NCI-H2107 treated with DMSO at 0.1 percent for 48 hours (cell line): ENCODE measurements around the gene PRSS2.
"Not testable (repeated sequence)": the region's sequence is repeated elsewhere in the genome, so short reads cannot be mapped to it uniquely, and the experiment has no call there.

Source experiments
- DNase-seq: peaks from one replicate; lab custom pipeline; 2025; ENCODE audit not compliant: unreplicated experiment; lab: John Stamatoyannopoulos, UW

The PRSS2 gene

DNA sequence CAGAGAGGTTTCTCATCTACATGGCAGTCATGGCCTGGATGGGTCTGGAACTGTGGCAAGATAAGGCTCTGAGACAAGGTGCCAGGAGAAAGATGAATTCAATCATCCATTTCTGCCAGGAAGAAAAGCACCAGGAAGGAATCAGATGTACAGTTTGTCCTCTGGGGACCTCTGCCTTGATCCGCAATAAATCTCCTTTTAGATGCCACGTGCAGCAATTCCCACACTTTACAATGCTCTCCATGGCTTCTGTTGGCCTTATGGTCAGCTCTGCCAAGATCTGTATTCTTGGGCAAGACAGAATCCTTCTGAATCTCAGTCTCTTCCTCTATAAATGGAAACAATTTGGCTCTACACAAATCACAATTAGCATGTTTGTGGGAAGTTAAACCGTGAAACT is 12.5 kb upstream of the PRSS2 start:
- not testable (repeated sequence) for DNase-seq

DNA sequence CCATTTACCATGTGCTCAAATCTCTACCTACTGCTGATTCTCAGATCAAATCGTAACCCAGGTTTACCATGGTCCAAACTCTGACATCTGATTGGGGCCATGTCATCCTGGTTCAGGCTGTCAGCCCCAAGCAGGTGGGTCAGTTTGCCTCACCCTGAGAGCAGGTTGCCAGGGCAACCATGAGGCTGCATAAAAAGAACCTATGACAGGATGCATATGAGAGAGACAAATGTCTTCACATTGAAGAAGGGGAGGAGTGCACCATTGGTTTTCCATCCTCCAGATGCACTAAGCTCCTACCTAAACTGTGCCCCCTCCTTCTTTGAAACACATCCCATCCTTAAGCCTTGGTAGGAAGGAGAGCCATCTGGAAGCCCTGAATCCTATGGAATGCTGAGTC is 11.3 kb upstream of the PRSS2 start:
- no peak for DNase-seq

DNA sequence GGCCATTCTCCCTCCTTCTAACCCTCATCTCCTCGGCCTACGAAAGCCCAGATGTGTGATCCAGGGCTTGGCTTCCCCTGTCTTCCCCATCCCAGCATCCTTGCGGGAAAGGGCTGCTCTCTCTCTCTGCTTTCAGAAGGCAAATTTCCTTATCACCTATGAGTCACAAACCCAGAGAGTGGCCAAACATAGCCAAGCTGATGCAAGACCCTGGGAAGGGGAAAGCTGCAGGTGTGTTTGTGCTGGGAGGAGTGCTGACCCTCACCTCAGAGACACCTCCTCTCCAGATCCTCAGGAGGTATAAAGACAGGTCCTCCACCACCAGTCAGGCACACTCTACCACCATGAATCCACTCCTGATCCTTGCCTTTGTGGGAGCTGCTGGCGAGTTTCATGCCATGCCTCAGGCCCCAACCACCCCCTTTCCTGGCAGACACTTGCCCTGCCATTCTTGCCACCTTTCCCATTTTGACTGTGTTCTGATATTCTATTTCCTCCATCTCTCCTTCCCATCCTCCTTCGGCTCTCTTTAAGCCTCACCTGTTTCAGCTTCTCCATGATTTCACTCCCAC is 10.6 kb upstream of the PRSS2 start:
- DNase-seq, result no peak

DNA sequence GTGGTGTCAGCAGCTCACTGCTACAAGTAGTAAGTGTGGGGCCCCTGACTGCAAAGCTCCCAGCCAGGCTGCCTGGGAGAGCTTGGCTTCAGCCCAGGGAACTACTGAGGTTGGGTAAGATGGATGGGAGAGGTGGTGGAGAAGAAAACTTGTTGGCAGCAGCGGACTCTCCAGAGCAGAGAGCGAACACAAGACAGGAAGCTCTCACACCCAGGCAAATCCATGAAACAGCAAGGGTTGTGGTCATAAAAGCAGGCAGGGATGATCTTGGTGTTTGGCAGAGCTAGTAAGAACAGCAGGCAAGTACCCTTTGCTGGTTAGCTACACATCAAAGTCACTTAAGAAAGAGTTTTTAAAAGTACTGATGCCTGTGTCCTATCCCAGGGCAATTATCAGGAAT is 9.2 kb upstream of the PRSS2 start:
- not testable (repeated sequence) for DNase-seq

DNA sequence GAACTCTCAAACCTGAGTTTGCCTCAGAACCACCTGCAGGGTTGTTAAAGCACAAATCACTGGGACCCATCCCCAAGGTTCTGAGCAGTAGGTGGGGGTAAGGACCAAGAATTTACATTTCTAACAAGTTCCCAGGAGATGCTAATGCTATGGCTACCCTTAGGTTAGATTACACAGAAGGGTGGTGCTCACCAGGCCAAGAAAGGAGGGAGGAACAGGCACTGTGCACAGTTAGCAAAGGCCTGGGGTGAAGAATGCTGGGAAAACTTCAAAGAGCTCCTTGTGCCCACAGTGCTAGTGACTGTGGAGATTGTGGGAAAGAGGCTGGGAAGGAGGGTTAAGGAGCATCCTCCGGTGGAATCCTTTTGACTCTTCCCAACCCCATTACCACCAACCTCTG is 8.7 kb upstream of the PRSS2 start:
- DNase-seq, result no peak

DNA sequence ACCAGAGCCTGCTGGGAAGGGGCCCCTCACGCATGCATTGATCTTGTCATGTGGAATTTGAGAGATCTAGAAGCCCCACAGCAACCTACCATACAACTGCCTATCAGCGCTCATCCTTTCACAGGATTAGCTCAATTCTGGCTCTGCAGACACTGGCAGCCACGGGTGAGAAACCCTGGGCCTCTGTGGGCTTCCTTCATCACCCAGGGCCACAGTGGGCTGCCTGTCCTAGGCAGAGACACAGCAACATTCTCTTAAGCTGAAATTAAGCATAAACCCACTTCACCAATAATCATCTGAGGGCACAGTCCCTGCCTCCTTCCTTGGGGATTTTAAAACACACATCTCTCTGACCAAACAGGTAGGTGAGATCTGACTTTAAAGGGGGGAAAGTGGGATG is 3.3 kb upstream of the PRSS2 start:
- DNase-seq, result no peak

DNA sequence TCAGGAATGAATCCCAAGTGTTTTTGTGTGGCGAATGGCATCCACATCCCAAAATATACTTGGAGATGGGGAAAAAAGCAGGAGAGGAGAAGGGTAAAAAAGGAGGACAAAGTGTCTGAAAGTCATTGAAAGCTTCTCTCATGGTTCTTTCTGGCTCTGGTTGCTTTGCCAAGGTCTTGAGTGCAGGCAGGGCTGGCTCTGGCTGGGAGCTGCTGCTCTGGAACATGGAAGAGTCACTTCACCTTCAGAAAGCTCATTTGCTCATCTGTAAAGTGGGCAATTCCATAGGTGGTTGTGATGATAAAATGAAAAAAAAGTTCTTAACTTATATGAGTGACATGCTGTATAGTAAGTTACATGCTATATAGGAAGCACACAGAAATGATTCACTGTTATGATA is 2.9 kb upstream of the PRSS2 start:
- no peak for DNase-seq

DNA sequence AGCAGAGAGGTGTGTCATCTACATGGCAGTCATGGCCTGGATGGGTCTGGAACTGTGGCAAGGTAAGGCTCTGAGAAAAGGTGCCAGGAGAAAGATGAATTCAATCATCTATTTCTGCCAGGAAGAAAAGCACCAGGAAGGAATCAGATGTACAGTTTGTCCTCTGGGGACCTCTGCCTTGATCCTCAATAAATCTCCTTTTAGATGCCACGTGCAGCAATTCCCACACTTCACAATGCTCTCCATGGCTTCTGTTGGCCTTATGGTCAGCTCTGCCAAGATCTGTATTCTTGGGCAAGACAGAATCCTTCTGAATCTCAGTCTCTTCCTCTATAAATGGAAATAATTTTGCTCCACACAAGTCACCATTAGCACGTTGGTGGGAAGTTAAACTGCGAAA is 1.9 kb upstream of the PRSS2 start:
- DNase-seq, result not testable (repeated sequence)

DNA sequence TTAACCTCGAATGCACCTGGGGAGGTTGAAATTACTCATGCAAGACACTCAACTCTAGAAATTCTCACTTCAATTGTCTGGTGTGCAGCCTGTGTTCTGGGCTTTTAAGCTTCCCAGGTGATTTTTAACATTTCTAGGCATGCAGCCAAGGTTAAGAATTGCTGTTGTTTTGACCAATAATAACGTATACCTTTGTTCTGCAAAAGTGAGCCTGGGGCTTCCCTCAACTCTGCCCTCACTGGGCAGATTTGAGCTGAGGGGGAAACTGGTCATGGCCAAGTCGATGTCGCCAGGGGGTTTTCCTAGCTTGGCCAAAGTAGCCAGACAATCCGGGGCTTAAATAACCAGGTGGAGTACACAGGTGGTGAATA is 568 bp downstream of the PRSS2 start:
- peak; percentile 98 for DNase-seq

DNA sequence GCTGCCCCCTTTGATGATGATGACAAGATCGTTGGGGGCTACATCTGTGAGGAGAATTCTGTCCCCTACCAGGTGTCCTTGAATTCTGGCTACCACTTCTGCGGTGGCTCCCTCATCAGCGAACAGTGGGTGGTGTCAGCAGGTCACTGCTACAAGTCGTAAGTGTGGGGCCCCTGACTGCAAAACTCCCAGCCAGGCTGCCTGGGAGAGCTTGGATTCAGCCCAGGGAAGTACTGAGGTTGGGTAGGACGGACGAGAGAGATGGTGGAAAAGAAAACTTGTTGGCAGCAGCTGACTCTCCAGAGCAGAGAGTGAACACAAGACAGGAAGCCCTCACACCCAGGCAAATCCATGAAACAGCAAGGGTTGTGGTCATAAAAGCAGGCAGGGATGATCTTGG is 1.3 kb downstream of the PRSS2 start:
- no peak for DNase-seq

DNA sequence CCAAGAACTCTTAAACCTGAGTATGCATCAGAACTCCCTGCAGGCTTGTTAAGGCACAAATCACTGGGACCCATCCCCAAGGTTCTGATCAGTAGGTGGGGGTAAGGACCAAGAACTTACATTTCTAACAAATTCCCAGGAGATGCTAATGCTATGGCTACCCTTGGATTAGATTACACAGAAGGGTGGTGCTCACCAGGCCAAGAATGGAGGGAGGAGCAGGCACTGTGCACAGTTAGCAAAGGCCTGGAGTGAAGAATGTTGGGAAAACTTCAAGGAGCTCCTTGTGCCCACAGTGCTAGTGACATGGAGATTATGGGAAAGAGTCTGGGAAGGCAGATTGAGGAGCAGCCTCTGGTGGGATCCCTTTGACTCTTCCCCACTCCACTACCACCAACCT is 1.9 kb downstream of the PRSS2 start:
- peak; percentile 18 for DNase-seq

DNA sequence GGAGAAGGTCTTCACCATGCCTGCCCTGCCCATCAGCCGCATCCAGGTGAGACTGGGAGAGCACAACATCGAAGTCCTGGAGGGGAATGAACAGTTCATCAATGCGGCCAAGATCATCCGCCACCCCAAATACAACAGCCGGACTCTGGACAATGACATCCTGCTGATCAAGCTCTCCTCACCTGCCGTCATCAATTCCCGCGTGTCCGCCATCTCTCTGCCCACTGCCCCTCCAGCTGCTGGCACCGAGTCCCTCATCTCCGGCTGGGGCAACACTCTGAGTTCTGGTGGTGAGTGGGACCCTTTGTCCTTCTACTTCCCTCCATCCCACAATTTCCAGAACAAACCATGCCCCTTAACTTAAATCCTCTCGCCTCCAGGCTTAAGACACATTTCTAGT is 2.5 kb downstream of the PRSS2 start:
- DNase-seq, result no peak

DNA sequence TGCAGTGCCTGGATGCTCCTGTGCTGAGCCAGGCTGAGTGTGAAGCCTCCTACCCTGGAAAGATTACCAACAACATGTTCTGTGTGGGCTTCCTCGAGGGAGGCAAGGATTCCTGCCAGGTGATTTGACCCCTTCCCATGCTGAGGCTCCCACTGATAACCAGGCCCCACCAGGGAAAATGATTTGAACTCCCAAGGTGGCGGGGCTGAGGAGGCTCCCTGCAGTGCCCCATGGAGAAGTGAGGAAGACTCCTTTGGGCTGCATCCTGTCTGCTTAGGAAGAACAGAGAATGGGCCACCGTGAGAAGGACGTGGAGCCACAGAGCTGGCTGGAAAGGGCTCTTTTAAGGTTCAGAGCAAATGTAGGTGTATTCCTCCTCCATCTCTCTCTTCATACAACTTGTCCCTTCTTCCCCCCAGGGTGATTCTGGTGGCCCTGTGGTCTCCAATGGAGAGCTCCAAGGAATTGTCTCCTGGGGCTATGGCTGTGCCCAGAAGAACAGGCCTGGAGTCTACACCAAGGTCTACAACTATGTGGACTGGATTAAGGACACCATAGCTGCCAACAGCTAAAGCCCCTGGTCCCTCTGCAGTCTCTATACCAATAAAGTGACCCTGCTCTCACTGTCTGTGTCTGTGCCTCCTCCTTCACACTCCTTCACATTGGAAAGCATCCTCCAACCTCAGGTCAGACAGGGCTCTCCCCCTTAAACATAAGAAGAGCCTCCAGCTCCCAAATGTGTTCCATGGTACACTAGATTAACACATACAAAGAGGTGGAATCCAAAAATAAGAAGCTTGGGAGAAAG is 3.4 kb downstream of the PRSS2 start:
- DNase-seq, result no peak

DNA sequence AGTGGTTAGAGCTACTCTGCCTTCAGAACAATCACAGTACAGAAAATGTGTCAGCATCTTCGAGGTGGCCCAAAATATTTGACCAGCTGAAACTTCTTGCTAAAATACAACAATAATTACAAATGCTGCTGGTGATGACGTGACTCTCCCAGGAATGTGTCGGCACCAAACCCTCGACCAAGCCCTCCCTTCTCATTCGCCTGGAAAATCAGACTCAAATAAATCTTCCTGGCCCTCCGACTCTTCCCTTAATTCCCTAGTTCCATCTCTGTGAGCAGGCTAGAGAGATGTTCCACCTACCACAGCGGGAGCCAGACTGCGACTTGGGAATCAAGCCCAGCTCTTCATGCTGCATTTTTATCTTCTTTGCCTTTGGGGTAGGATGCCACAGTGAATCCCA is 4.1 kb downstream of the PRSS2 start:
- DNase-seq, result no peak

DNA sequence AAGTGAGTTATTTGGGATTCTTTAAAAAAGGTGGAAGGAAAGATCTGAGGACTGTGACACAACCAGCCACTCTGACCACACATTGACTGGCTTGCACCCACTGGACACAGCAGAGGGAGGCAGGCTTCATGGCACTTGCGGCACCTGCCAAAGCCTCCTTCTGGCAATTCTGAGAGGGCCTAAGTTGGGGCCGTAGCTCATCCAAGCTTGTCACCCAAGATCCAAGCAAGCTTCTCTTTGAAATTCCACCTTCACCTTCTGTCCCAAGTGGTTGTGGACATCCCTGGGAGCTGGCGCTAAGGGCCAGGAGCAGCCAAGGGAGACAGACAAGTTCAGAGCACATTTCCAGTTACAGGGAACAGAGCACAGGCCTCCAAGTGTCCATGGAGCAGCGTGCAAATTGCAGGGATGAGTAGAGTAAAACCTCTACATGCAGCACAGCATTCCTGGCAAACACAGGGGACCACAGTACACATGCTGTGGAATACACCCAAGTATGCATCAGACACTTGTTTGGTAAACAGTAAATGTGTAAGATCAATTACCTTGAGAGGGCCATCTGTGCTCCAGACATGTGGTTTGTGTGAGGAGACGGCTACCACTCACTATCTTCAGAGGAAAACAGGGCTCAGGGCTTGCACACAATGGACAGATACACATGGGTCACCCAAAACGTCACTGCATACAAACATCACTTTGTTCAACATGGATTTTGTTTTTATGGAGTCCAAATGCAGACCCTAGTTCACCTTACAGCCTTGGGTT is 4.8 kb downstream of the PRSS2 start:
- DNase-seq, result peak; percentile 15

DNA sequence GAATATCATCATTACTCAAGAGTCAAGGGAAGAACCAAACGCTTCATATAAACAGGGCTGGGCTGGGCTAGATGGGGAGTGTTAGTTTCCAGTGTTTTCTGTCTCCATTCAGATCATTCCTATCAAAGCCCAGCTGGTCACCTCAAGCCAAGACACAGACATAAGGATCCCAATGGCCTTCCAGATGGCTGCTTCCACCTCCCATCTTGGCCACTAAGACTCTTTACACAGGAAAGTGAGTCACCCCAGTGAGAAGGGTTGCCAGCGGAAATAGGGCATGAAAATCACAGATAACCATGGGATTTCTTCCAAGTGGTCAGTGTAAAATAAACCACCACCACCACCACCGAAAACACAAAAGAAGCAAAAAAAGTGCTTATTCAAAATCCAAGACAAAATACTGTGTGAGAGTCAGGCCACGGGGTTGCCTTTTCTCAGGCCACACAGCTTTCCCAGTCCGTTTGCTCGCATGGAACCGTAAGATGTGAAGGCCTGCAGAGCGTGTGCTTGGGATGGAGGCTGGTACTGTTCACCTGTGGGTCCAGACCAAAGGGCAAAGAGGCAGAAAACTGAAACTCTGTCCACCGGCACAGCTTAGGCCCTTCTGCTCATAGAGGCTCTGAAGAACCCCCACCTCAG is 5.6 kb downstream of the PRSS2 start:
- no peak for DNase-seq

DNA sequence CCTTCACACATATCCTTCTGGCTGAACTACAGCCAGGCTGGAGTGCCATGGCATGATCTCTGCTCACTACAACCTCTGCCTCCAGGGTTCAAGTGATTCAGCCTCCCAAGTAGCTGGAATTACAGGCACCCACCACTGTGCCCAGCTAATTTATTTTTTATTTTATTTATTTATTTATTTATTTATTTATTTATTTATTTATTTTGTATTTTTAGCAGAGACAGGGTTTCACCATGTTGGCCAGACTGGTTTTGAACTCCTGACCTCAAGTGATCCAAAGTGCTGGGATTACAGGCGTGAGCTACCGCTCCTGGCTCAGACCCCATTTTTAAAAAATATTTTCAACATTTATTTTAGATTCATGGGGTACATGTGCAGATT is 6.1 kb downstream of the PRSS2 start:
- DNase-seq, result not testable (repeated sequence)

DNA sequence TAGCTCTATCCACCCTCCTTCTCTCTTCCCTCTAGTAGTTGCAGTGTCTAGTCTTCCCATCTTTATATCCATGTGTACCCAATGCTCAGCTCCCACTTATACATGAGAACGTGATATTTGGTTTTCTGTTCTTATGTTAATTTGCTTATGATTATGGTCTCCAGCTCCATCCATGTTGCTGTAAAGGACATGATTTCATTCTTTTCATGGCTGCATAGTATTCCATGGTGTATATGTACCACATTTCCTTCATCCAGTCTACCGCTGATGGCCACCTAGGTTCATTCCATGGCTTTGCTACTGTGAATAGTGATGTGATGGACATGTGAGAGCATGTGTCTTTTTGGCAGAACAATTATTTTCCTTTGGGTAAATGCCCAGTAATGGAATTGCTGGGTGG is 6.5 kb downstream of the PRSS2 start:
- no peak for DNase-seq

DNA sequence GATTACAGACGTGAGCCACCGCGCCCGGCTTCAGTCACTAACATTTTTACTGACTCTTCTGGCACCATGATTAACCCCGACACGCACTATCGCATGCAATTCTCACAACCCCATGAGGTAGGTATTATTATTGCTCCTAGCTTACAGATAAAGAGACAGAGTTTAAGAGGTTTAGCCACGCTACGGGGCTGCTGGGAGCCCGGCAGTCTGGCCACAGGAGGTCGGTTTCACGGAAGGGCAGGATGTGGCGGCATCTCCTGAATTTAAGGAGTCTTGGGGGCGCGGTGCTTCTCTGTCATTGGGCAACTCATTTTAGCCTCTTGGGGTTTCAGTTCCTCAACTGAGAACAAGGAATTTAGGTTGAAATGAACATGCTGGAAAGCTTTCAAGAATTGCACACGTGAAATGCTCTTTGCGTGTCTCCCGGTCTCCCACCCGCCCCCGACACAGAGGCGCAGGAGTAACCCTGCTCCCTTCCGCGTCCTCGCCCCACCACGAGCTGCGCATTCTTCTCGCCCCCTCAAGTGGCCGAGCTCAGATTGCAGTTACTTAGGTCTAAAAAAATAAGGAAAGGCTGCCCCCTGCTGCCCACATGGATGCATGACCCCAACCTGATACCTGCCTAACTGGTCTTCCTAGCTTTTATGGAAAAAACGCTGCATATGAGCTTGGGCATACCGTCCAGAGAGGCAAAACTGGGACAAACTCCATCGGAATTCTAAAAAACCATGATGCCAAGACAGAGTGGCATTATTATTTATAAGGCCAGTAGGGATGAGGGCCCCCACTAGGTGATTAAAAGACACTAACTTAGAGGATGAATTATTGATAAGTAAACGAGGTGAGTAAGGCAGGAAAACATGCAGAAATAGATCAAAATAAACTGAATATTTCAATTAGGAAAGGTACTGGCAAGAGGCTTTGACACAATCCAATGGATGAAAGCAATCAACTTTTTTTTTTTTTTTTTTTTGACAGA is 12.4 kb downstream of the PRSS2 start:
- peak; percentile 90 for DNase-seq

DNA sequence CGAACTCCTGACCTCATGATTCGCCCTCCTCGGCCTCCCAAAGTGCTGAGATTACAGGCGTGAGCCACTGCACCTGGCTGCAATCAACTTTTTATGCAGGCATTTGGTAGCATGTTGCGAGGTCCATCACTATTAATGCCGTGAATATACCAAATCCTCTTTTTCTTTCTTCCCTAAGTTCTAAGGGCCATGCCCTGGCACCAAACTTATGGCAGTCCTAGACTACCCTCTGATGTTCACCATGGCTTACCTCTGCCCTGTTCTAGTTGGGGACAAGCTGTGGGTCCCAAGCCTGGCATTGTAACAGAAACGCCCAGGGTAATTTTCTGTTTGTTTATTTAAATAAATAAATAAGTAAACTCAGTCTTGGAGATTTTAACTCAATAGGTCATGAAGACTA is 13.3 kb downstream of the PRSS2 start:
- no peak for DNase-seq

DNA sequence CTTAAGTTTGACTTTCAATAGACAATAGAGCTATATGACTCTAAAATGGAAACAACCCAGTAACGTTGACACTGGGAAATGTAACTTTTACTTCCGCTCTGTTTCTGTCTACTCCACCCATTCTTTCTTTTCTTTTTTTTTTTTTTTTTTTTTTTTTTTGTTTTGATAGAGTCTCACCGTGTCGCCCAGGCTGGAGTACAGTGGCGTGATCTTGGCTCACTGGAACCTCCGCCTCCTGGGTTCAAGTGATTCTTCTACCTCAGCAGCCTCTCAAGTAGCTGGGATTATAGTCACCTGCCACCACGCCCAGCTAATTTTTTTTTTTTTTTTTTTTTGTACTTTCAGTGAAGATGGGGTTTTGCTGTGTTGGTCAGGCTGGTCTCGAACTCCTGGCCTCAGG is 13.9 kb downstream of the PRSS2 start:
- DNase-seq, result no peak
